HCT116 (cell line): ENCODE measurements around the gene TLCD2. TPM values are rescaled to one million over a fixed set of nuclear protein-coding genes. Genes with fewer than 3 reads are reported as not detected.

Source experiments
- ATAC-seq: fragments of 200-7000 bp; cut with Tn5 transposase; 2 replicates; pipeline ENCODE4 v1.9.1; 2020; ENCODE audit warnings: mild to moderate bottlenecking, moderate library complexity
- BruUV-seq: library from RNA; stranded (reverse); fragments of 400-500 nt; replicated peaks from 2 replicates; lab custom pipeline; 2021; lab: Mats Ljungman, UMichigan
- CTCF ChIA-PET: fragments of 300-600 bp; sonication (Branson Sonifier 250); formaldehyde crosslinking; loops from one replicate; lab custom pipeline; 2021; ENCODE audit warnings: antibody characterized with exemption; lab: Charles Lee
- POLR2A ChIA-PET: fragments of 300-600, 350-600 bp; sonication (Branson Sonifier 250); formaldehyde crosslinking; loops from one replicate; lab custom pipeline; 2021; ENCODE audit warnings: antibody characterized with exemption; lab: Charles Lee
- RAD21 ChIA-PET, 2 experiments: fragments of 300-600 bp; sonication (Branson Sonifier 250); formaldehyde crosslinking; loops; one replicate each; lab custom pipeline; 2023; ENCODE audit warnings: low total read pairs in 2 of 2; ENCODE audit not compliant: uncharacterized antibody in 2 of 2, unreplicated experiment in 2 of 2, low non-redundant PET in 1 of 2; lab: Charles Lee
- DNase-seq: peaks from one replicate; pipeline ENCODE4 v3.0.0-alpha.2; 2010; ENCODE audit warnings: low read depth, low spot score
- H2AFZ ChIP-seq: fragments of 200-600 bp; shearing (Covaris generic), sonication (generic); 2 replicates; pipeline ENCODE4 v1.6.1; 2017; ENCODE audit warnings: low read depth, mixed run types, mixed read lengths, antibody characterized with exemption, low read length; ENCODE audit not compliant: poor library complexity, severe bottlenecking
- H3K27ac ChIP-seq: 2 replicates; pipeline ENCODE4 v1.5.1; 2012; ENCODE audit warnings: low read depth, low read length
- H3K27me3 ChIP-seq: fragments of 200-600 bp; sonication (generic); 2 replicates; pipeline ENCODE4 v1.6.1; 2016; ENCODE audit warnings: mixed run types, low read length, mixed read lengths; ENCODE audit not compliant: insufficient read depth
- H3K36me3 ChIP-seq, 2 experiments: fragments of 200-500 bp in 1 of 2; fragments of 200-600 bp in 1 of 2; sonication (Bioruptor generic) in 1 of 2; sonication (generic) in 1 of 2; 2 replicates each; pipeline versions ENCODE4 v1.5.1 to v1.6.1; 2014 to 2016; ENCODE audit warnings: low read length in 2 of 2, inconsistent platforms in 1 of 2, mixed read lengths in 1 of 2, mixed run types in 1 of 2; ENCODE audit not compliant: insufficient read depth in 2 of 2, control insufficient read depth in 1 of 2
- H3K4me1 ChIP-seq, 2 experiments: fragments of 200-600 bp in 1 of 2; sonication (generic) in 1 of 2; 2 replicates each; pipeline versions ENCODE4 v1.5.1 to v1.6.1; 2012 to 2017; ENCODE audit warnings: low read length in 2 of 2, inconsistent platforms in 1 of 2, mild to moderate bottlenecking in 1 of 2, mixed read lengths in 1 of 2, mixed run types in 1 of 2, moderate library complexity in 1 of 2; ENCODE audit not compliant: insufficient read depth in 2 of 2, control insufficient read depth in 1 of 2
- H3K4me2 ChIP-seq: fragments of 200-600 bp; sonication (generic); 2 replicates; pipeline ENCODE4 v1.6.1; 2017; ENCODE audit warnings: mixed run types, low read length, mixed read lengths
- H3K4me3 ChIP-seq, 2 experiments: fragments of 200-600 bp in 1 of 2; sonication (generic) in 1 of 2; replicated peaks in 1 of 2; 2 replicates each; pipeline ENCODE4 v1.5.1; 2011 to 2016; ENCODE audit warnings: low read length in 2 of 2, control low read depth in 1 of 2, low read depth in 1 of 2, mild to moderate bottlenecking in 1 of 2, mixed read lengths in 1 of 2, mixed run types in 1 of 2
- H3K79me2 ChIP-seq: fragments of 200-600 bp; sonication (generic); 2 replicates; pipeline ENCODE4 v1.6.1; 2017; ENCODE audit warnings: mild to moderate bottlenecking, mixed run types, low read length, moderate library complexity, mixed read lengths; ENCODE audit not compliant: insufficient read depth
- H3K9ac ChIP-seq: fragments of 200-600 bp; sonication (generic); 2 replicates; pipeline ENCODE4 v1.6.1; 2016; ENCODE audit warnings: low read length, mixed read lengths
- H3K9me2 ChIP-seq: fragments of 200-600 bp; sonication (generic), shearing (Covaris generic); 2 replicates; pipeline ENCODE4 v1.6.1; 2017; ENCODE audit warnings: mixed run types, mild to moderate bottlenecking, moderate library complexity; ENCODE audit not compliant: insufficient read depth
- H3K9me3 ChIP-seq, 2 experiments: fragments of 200-500 bp in 1 of 2; fragments of 200-600 bp in 1 of 2; sonication (Bioruptor generic) in 1 of 2; sonication (generic) in 1 of 2; 2 replicates each; pipeline ENCODE4 v1.6.1; 2014 to 2017; ENCODE audit warnings: low read length in 2 of 2, mixed read lengths in 2 of 2, inconsistent platforms in 1 of 2, low read depth in 1 of 2, mild to moderate bottlenecking in 1 of 2, mixed run types in 1 of 2, moderate library complexity in 1 of 2; ENCODE audit not compliant: control insufficient read depth in 1 of 2, insufficient read depth in 1 of 2
- H4K20me1 ChIP-seq: fragments of 200-600 bp; sonication (generic), shearing (Covaris generic); 2 replicates; pipeline ENCODE4 v1.6.1; 2017; ENCODE audit warnings: mixed run types, mild to moderate bottlenecking, moderate library complexity; ENCODE audit not compliant: insufficient read depth
- EZH2 ChIP-seq: fragments of 200-600 bp; sonication (generic); IDR thresholded peaks from 2 replicates; pipeline ENCODE4 v1.6.1; 2017; ENCODE audit warnings: antibody characterized with exemption, mixed run types
- EZH2phosphoT487 ChIP-seq: fragments of 200-600 bp; IDR thresholded peaks from 2 replicates; pipeline ENCODE4 v1.6.1; 2018; ENCODE audit warnings: antibody characterized with exemption, borderline replicate concordance
- POLR2AphosphoS5 ChIP-seq: IDR thresholded peaks from 2 replicates; pipeline ENCODE4 v1.6.1; 2011; ENCODE audit warnings: mild to moderate bottlenecking, low read depth, low read length, moderate library complexity
- RAD21 ChIP-seq: IDR thresholded peaks from 2 replicates; pipeline ENCODE4 v1.6.1; 2012; ENCODE audit warnings: low read depth, mild to moderate bottlenecking
- SIN3A ChIP-seq: IDR thresholded peaks from 2 replicates; pipeline ENCODE4 v1.6.1; 2012; ENCODE audit warnings: low read depth
- SP1 ChIP-seq: IDR thresholded peaks from 2 replicates; pipeline ENCODE4 v1.6.1; 2012; ENCODE audit warnings: low read depth
- TCF7L2 ChIP-seq: IDR thresholded peaks from 2 replicates; pipeline ENCODE4 v1.7.0; 2011; ENCODE audit warnings: borderline replicate concordance, inconsistent platforms; ENCODE audit not compliant: insufficient read depth, insufficient read length; ENCODE audit errors: extremely low read depth
- ZFX ChIP-seq: fragments of 450-650 bp; IDR thresholded peaks from 2 replicates; pipeline ENCODE4 v1.6.1; 2017
- ZNF274 ChIP-seq: fragments of 200-500 bp; sonication (Bioruptor generic); IDR thresholded peaks from 2 replicates; pipeline ENCODE4 v1.6.1; 2014; ENCODE audit warnings: mild to moderate bottlenecking, low read depth, low read length, inconsistent platforms
- intact Hi-C: fragments of 100-400 bp; cut with micrococcal nuclease; formaldehyde crosslinking; loops from 2 replicates; pipeline ENCODE4 v1.10.0; 2022
- total RNA-seq: library from RNA; stranded (reverse); gene quantifications from one replicate; pipeline ENCODE4 v1.2.1, GENCODE V29; 2021; ENCODE audit not compliant: unreplicated experiment
- TF ChIP-seq, protein P1 (sequence below): IDR thresholded peaks from 2 replicates; pipeline ENCODE4 v1.6.1; 2012
- TF ChIP-seq, protein P2 (sequence below), 3 experiments: fragments of 200-600 bp in 1 of 3; sonication (generic) in 1 of 3; IDR thresholded peaks in 2 of 3; conservative IDR thresholded peaks in 1 of 3; 2 replicates each; pipeline ENCODE4 v1.5.1; 2012 to 2017; ENCODE audit warnings: low read depth in 2 of 3, low read length in 2 of 3, antibody characterized with exemption in 1 of 3, borderline replicate concordance in 1 of 3, control low read depth in 1 of 3, mild to moderate bottlenecking in 1 of 3, mixed read lengths in 1 of 3, mixed run types in 1 of 3, moderate library complexity in 1 of 3; ENCODE audit not compliant: insufficient read depth in 1 of 3

Gene TLCD2
- total RNA-seq, 1 experiment from 2014 or later, result 1.8 TPM

DNA sequence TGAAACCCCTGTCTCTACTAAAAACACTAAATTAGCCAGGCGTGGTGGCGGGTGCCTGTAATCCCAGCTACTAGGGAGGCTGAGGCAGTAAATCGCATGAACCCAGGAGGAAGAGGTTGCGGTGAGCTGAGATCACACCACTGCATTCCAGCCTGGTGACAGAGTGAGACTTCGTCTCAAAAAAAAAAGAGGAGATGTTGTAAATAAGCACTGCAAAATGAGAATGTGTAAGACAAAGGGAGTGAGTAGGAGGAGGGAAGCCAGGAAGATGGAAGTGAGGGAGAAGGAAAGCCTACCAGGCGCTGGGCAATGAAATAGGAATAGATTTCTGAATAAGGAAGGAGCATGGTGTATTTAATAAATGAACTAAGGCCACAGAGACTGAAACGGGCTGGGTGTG is 16.8 kb downstream of the TLCD2 start:
- H3K9ac ChIP-seq, result no peak overlapping the region
- H3K9me3 ChIP-seq, result no peaks in the 10 kb centered on the region
- H3K79me2 ChIP-seq, result no peaks in the 10 kb centered on the region
- no peak overlapping the region for H3K27ac ChIP-seq
- intact Hi-C loops, result no loop called here
- no peaks in the 10 kb centered on the region for H3K9me2 ChIP-seq
- no peaks in the 10 kb centered on the region for H3K36me3 ChIP-seq
- no TSS peak for BruUV-seq
- RAD21 ChIA-PET, result no interaction called here
- CTCF ChIA-PET, result no interaction called here
- no peak overlapping the region for H2AFZ ChIP-seq
- H3K4me3 ChIP-seq, result no peak overlapping the region
- POLR2A ChIA-PET, result no interaction called here
- H4K20me1 ChIP-seq, result no peaks in the 10 kb centered on the region
- no peak for ATAC-seq
- no peak for TF ChIP-seq RAD21
- TF ChIP-seq, protein P1, sequence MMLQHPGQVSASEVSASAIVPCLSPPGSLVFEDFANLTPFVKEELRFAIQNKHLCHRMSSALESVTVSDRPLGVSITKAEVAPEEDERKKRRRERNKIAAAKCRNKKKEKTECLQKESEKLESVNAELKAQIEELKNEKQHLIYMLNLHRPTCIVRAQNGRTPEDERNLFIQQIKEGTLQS, result no peak
- TF ChIP-seq, protein P2, sequence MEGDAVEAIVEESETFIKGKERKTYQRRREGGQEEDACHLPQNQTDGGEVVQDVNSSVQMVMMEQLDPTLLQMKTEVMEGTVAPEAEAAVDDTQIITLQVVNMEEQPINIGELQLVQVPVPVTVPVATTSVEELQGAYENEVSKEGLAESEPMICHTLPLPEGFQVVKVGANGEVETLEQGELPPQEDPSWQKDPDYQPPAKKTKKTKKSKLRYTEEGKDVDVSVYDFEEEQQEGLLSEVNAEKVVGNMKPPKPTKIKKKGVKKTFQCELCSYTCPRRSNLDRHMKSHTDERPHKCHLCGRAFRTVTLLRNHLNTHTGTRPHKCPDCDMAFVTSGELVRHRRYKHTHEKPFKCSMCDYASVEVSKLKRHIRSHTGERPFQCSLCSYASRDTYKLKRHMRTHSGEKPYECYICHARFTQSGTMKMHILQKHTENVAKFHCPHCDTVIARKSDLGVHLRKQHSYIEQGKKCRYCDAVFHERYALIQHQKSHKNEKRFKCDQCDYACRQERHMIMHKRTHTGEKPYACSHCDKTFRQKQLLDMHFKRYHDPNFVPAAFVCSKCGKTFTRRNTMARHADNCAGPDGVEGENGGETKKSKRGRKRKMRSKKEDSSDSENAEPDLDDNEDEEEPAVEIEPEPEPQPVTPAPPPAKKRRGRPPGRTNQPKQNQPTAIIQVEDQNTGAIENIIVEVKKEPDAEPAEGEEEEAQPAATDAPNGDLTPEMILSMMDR (IDR thresholded peaks at IDR 0.05 in 2 of 3, conservative IDR thresholded peaks at IDR 0.05 in 1 of 3; ENCODE audit: borderline replicate concordance in 1 of 3, insufficient read depth in 1 of 3, low read depth in 2 of 3, low read length in 2 of 3), result no peak
- no peak for TF ChIP-seq SP1
- no peak for TF ChIP-seq EZH2phosphoT487
- no peak for TF ChIP-seq EZH2
- no peak for TF ChIP-seq ZNF274
- TF ChIP-seq TCF7L2, result no peak
- TF ChIP-seq ZFX, result no peak
- TF ChIP-seq SIN3A, result no peak
- TF ChIP-seq POLR2AphosphoS5, result no peak
- H3K4me2 ChIP-seq, result no peak overlapping the region
- no peaks in the 10 kb centered on the region for H3K4me1 ChIP-seq
- no peaks in the 10 kb centered on the region for H3K27me3 ChIP-seq
- DNase-seq, result no peak
